Heart right ventricle (tissue), 16 donors: ENCODE data around the gene TRIM15. TPM values are rescaled to one million over a fixed set of nuclear protein-coding genes. Genes with fewer than 3 reads are reported as not detected.
A peak's percentile ranks its signal among the peaks of the same experiment; 100 is the strongest.

ENCODE experiments used
- ATAC-seq, 8 donors: fragments of 200-7000 bp; cut with Tn5 transposase; one replicate each; pipeline ENCODE4 v1.9.1; 2020; ENCODE audit warnings: mild to moderate bottlenecking in 8 of 8, moderate library complexity in 8 of 8, moderate number of reproducible peaks in 1 of 8
- DNase-seq, 2 donors: peaks; one replicate each; pipeline ENCODE4 v3.0.0-alpha.2; 2020
- H3K27ac ChIP-seq, 10 donors: fragments of 200-600 bp; sonication (generic) in 2 of 10; one replicate each; pipeline versions ENCODE4 v1.5.0 to v1.8.0; 2020 to 2022; ENCODE audit warnings: mild to moderate bottlenecking in 3 of 10
- H3K27me3 ChIP-seq, 7 donors: fragments of 200-600 bp; one replicate each; pipeline ENCODE4 v1.8.0; 2021 to 2022; ENCODE audit warnings: mild to moderate bottlenecking in 2 of 7
- H3K36me3 ChIP-seq, 9 donors: fragments of 200-600 bp; sonication (generic) in 1 of 9; one replicate each; pipeline versions ENCODE4 v1.5.0 to v1.8.0; 2020 to 2022; ENCODE audit warnings: mild to moderate bottlenecking in 2 of 9
- H3K4me1 ChIP-seq, 9 donors: fragments of 200-600 bp; sonication (generic) in 1 of 9; one replicate each; pipeline versions ENCODE4 v1.5.0 to v1.8.0; 2020 to 2022; ENCODE audit warnings: mild to moderate bottlenecking in 4 of 9
- H3K4me3 ChIP-seq, 10 donors: fragments of 200-600 bp; sonication (generic) in 2 of 10; one replicate each; pipeline versions ENCODE4 v1.5.0 to v1.8.0; 2020 to 2022; ENCODE audit warnings: mild to moderate bottlenecking in 7 of 10, moderate library complexity in 2 of 10
- H3K9me3 ChIP-seq, 11 donors: fragments of 200-600 bp in 10 of 11; sonication (generic) in 2 of 11; one replicate each; pipeline versions ENCODE4 v1.5.0 to v1.8.0; 2013 to 2022; ENCODE audit warnings: mild to moderate bottlenecking in 2 of 11, control low read depth in 1 of 11, moderate library complexity in 1 of 11
- CTCF ChIP-seq, 9 donors: fragments of 200-600 bp; sonication (generic) in 2 of 9; IDR thresholded peaks; one replicate each; pipeline versions ENCODE4 v1.5.0 to v1.8.0; 2021 to 2022; ENCODE audit warnings: antibody characterized with exemption in 9 of 9, mild to moderate bottlenecking in 5 of 9, moderate library complexity in 1 of 9
- WGBS, 2 donors: extraction: QIAGEN DNeasy Blood & Tissue Kit; methylation state at CpG; one replicate each; pipeline ENCODE4 v1.1.7; 2013; ENCODE audit warnings: inconsistent platforms in 1 of 2; 5-methylcytosine and 5-hydroxymethylcytosine counted together
- intact Hi-C, 10 donors: fragments of 100-400 bp; cut with DNase I; formaldehyde crosslinking; loops; one replicate each; pipeline versions ENCODE4 v1.11.1 to v1.14.2; 2022
- polyA plus RNA-seq, 2 donors: library from polyadenylated mRNA; stranded (reverse); fragments of 200-250 nt; gene quantifications; one replicate each; pipeline ENCODE4 v1.2.3, GENCODE V29; 2013
- total RNA-seq, 10 donors: library from RNA; stranded (reverse); fragmentation: NEBNext Ultra II Directional in 3 of 10; extraction: Animal tissue kit (Norgen Biotek cat#: 25700) in 3 of 10; gene quantifications; one replicate each; pipeline versions ENCODE4 v1.2.1 to v1.2.4, GENCODE V29; 2021 to 2023
- donor health status: Arrhythmogenic right ventricular cardiomyopathy.
- donor health status: ischemic (EF 13 %, LVEDD 7.1; RV severe dilation, severe dysfunction).
- donor health status: healthy with polysubstance abuse.
- donor health status: DM: no; HTN: yes; CAD: no.
- donor health status: DM: no; HTN: no; CAD: no.
- donor health status: ischemic (EF 25% LVEDD 6.9; RV normal size, moderate dysfunction).
- donor health status: ischemic (EF 25% LVEDD 5.7; RV mildly dilated, moderate dysfunction).
- donor health status: healthy.
- donor health status: DM: yes; HTN: yes; CAD: no.
- donor health status: Ischemic cardiomyopathy.
- donor health status: ischemic (EF 35%, LVEDD 5.7; RV mildly dilated, moderate dysfunction).
- donor health status: nonischemic (EF 11% LVEDD 7.7; RV severe dilation, severe dysfunction).
- donor health status: DM: yes; HTN: yes; CAD: no.
- donor health status: PGD.
- donor health status: ischemic (EF 29% LVEDD 5.4; RV normal size, mild dysfunction).
- donor health status: nonischemic (EF 23%, LVEDD 6.1; RV moderate dilation, normal function).

TRIM15 gene
- total and polyA plus RNA-seq, 12 donors, result not detected

- WGBS, 2 donors, result 79 to 80% methylated on average over 10 of the region's 10 CpGs
- TF ChIP-seq CTCF (IDR thresholded peaks at IDR 0.05), result no peak
- peaks cover 0 to 69% (median 41%) of the 10 kb centered on the region in 7 donors for H3K27me3 ChIP-seq
- H3K9me3 ChIP-seq, result no peaks in the 10 kb centered on the region
- DNase-seq (no peak), ATAC-seq (no peak)
- intact Hi-C loops, result loop anchor here in 1 of 10 donors (10.0 kb wide), 1 partner anchor 267 kb away; no protein-coding TSS in a partner anchor
- H3K27ac ChIP-seq, result no peak overlapping the region
- no peaks in the 10 kb centered on the region for H3K36me3 ChIP-seq
- no peak overlapping the region for H3K4me3 ChIP-seq
- no peaks in the 10 kb centered on the region for H3K4me1 ChIP-seq
Measured at GRCh38 chr6:30121446-30122366, 41.6 kb upstream of the TRIM15 start.

- peaks cover 0 to 71% (median 41%) of the 10 kb centered on the region in 7 donors for H3K27me3 ChIP-seq
- H3K4me1 ChIP-seq, result peaks cover 0 to 5% (median 2%) of the 10 kb centered on the region in 9 donors
- intact Hi-C loops, result loop anchor here in 1 of 10 donors (10.0 kb wide), 1 partner anchor 268 kb away; no protein-coding TSS in a partner anchor
- H3K9me3 ChIP-seq, result no peaks in the 10 kb centered on the region
- no peak overlapping the region for H3K4me3 ChIP-seq
- DNase-seq, result no peak
- TF ChIP-seq CTCF (IDR thresholded peaks at IDR 0.05), result no peak
- WGBS, 2 donors, result 52 to 89% methylated on average over 2 of the region's 2 CpGs
- H3K27ac ChIP-seq, result no peak overlapping the region
- H3K36me3 ChIP-seq, result no peaks in the 10 kb centered on the region
- no peak for ATAC-seq
Measured at GRCh38 chr6:30122515-30122914, 40.8 kb upstream of the TRIM15 start.

- peaks cover 10 to 95% (median 79%) of the 10 kb centered on the region in 7 donors for H3K27me3 ChIP-seq
- peak overlapping the region in 9 of 10 donors; percentile 4 to 41 (median 14) for H3K4me3 ChIP-seq
Measured at GRCh38 chr6:30127238-30128093, 35.9 kb upstream of the TRIM15 start.

More at GRCh38 chr6:30127238-30128093, 35.9 kb upstream of the TRIM15 start:
- no peak for TF ChIP-seq CTCF (IDR thresholded peaks at IDR 0.05)
- WGBS, 2 donors, result 3 to 8% methylated on average over 50 of the region's 50 CpGs
- Histone ChIP-seq H3K4me1 (peaks cover 0 to 17% (median 10%) of the 10 kb centered on the region in 9 donors), H3K27ac (no peak overlapping the region), H3K9me3 (no peaks in the 10 kb centered on the region), H3K36me3 (no peaks in the 10 kb centered on the region)
- DNase-seq (no peak), ATAC-seq (peak in 1 of 8 donors; percentile 29)
- intact Hi-C loops, result loop anchor here in 1 of 10 donors (10.0 kb wide), 1 partner anchor 273 kb away; no protein-coding TSS in a partner anchor
